Measurements from ENCODE around the gene PACRG. TPM values are rescaled to one million over a fixed set of nuclear protein-coding genes. Genes with fewer than 3 reads are reported as not detected.
A peak's percentile ranks its signal among the peaks of the same experiment; 100 is the strongest.

PACRG gene
- total RNA-seq, 1 donor from 2014 or later = 1.1 TPM

- TF ChIP-seq CTCF (IDR thresholded peaks at IDR 0.05) = no peak
- Mint-ChIP-seq H3K4me3 (ENCODE audit: unreplicated experiment) (no peak overlapping the region), H3K27me3 (ENCODE audit: low read depth) (no peaks in the 10 kb centered on the region), H3K36me3 (ENCODE audit: low read depth) (no peaks in the 10 kb centered on the region), H3K27ac (ENCODE audit: unreplicated experiment) (no peak overlapping the region), H3K4me1 (ENCODE audit: low read depth) (no peaks in the 10 kb centered on the region), H3K9me3 (ENCODE audit: low read depth) (no peaks in the 10 kb centered on the region)
- DNase-seq (ENCODE audit: low spot score) = no peak
These were observed 525.9 kb downstream of the PACRG start for GRCh38 chr6:163253556-163254213.

GRCh38 chr6:163254341-163254835 lies 526.6 kb downstream of the PACRG start:
- DNase-seq (ENCODE audit: low spot score) = no peak
- Mint-ChIP-seq H3K36me3 (ENCODE audit: low read depth) (no peaks in the 10 kb centered on the region), H3K9me3 (ENCODE audit: low read depth) (no peaks in the 10 kb centered on the region), H3K27ac (ENCODE audit: unreplicated experiment) (no peak overlapping the region), H3K27me3 (ENCODE audit: low read depth) (no peaks in the 10 kb centered on the region), H3K4me1 (ENCODE audit: low read depth) (no peaks in the 10 kb centered on the region), H3K4me3 (ENCODE audit: unreplicated experiment) (no peak overlapping the region)
- no peak for TF ChIP-seq CTCF (IDR thresholded peaks at IDR 0.05)

GRCh38 chr6:163255265-163255664 lies 527.5 kb downstream of the PACRG start:
- no peaks in the 10 kb centered on the region for H3K9me3 Mint-ChIP-seq (ENCODE audit: low read depth)
- TF ChIP-seq CTCF (IDR thresholded peaks at IDR 0.05) = no peak
- no peak for DNase-seq (ENCODE audit: low spot score)
- H3K4me1 Mint-ChIP-seq (ENCODE audit: low read depth) = peaks cover 5% of the 10 kb centered on the region
- no peak overlapping the region for H3K4me3 Mint-ChIP-seq (ENCODE audit: unreplicated experiment)
- H3K27ac Mint-ChIP-seq (ENCODE audit: unreplicated experiment) = no peak overlapping the region
- H3K27me3 Mint-ChIP-seq (ENCODE audit: low read depth) = no peaks in the 10 kb centered on the region
- no peaks in the 10 kb centered on the region for H3K36me3 Mint-ChIP-seq (ENCODE audit: low read depth)

GRCh38 chr6:163259689-163260088 lies 531.9 kb downstream of the PACRG start:
- no peak for TF ChIP-seq CTCF (IDR thresholded peaks at IDR 0.05)
- Mint-ChIP-seq H3K27ac (ENCODE audit: unreplicated experiment) (no peak overlapping the region), H3K27me3 (ENCODE audit: low read depth) (no peaks in the 10 kb centered on the region), H3K4me1 (ENCODE audit: low read depth) (peaks cover 24% of the 10 kb centered on the region), H3K36me3 (ENCODE audit: low read depth) (no peaks in the 10 kb centered on the region), H3K9me3 (ENCODE audit: low read depth) (no peaks in the 10 kb centered on the region), H3K4me3 (ENCODE audit: unreplicated experiment) (peak overlapping the region; percentile 57)
- no peak for DNase-seq (ENCODE audit: low spot score)

- peak overlapping the region; percentile 85 for H3K27ac Mint-ChIP-seq (ENCODE audit: unreplicated experiment)
- peak overlapping the region; percentile 57 for H3K4me3 Mint-ChIP-seq (ENCODE audit: unreplicated experiment)
- DNase-seq (ENCODE audit: low spot score) = no peak
- peaks cover 24% of the 10 kb centered on the region for H3K4me1 Mint-ChIP-seq (ENCODE audit: low read depth)
- H3K9me3 Mint-ChIP-seq (ENCODE audit: low read depth) = no peaks in the 10 kb centered on the region
- no peaks in the 10 kb centered on the region for H3K27me3 Mint-ChIP-seq (ENCODE audit: low read depth)
- no peak for TF ChIP-seq CTCF (IDR thresholded peaks at IDR 0.05)
- no peaks in the 10 kb centered on the region for H3K36me3 Mint-ChIP-seq (ENCODE audit: low read depth)
These were observed 532.5 kb downstream of the PACRG start for GRCh38 chr6:163260111-163260895.
